ENCODE results near the gene MED16. TPM values are rescaled to one million over a fixed set of nuclear protein-coding genes. Genes with fewer than 3 reads are reported as not detected.

The MED16 gene
- total and polyA plus RNA-seq, 2 of the 13 experiments (the other 11 are each of a cell fraction or from before 2014, with no cell fraction given), result 13.3 to 14.8 TPM

GRCh38 chr19:926589-927350 is 33.8 kb upstream of the MED16 start (continued):
- TF ChIP-seq, protein P1, sequence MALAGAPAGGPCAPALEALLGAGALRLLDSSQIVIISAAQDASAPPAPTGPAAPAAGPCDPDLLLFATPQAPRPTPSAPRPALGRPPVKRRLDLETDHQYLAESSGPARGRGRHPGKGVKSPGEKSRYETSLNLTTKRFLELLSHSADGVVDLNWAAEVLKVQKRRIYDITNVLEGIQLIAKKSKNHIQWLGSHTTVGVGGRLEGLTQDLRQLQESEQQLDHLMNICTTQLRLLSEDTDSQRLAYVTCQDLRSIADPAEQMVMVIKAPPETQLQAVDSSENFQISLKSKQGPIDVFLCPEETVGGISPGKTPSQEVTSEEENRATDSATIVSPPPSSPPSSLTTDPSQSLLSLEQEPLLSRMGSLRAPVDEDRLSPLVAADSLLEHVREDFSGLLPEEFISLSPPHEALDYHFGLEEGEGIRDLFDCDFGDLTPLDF (CRISPR knock-in tag; IDR thresholded peaks at IDR 0.05), result no peak
- peak; percentile 25; the same call in 1 of the 2 replicates for TF ChIP-seq BCL6 (CRISPR knock-in tag; IDR thresholded peaks at IDR 0.05)
- no peak for TF ChIP-seq KLF13 (CRISPR knock-in tag; IDR thresholded peaks at IDR 0.05)
- TF ChIP-seq ZNF232 (CRISPR knock-in tag; IDR thresholded peaks at IDR 0.05; ENCODE audit: borderline replicate concordance), result no peak
- no peak for TF ChIP-seq MTA3 (CRISPR knock-in tag; IDR thresholded peaks at IDR 0.05)
- TF ChIP-seq MAFF (IDR thresholded peaks at IDR 0.05; ENCODE audit: low read depth, low read length), result no peak
- TF ChIP-seq, protein P2, sequence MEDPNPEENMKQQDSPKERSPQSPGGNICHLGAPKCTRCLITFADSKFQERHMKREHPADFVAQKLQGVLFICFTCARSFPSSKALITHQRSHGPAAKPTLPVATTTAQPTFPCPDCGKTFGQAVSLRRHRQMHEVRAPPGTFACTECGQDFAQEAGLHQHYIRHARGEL (CRISPR knock-in tag; IDR thresholded peaks at IDR 0.05), result no peak
- TF ChIP-seq SRF (IDR thresholded peaks at IDR 0.05; ENCODE audit: low read depth, low read length), result no peak
- TF ChIP-seq ZNF30 (CRISPR knock-in tag; IDR thresholded peaks at IDR 0.05), result no peak
- no peak for TF ChIP-seq TERF1 (CRISPR knock-in tag; IDR thresholded peaks at IDR 0.05)
- TF ChIP-seq KMT2B (CRISPR knock-in tag; IDR thresholded peaks at IDR 0.05), result no peak
- no peak for TF ChIP-seq IRF2 (CRISPR knock-in tag; IDR thresholded peaks at IDR 0.05)
- TF ChIP-seq MXI1 (IDR thresholded peaks at IDR 0.05; ENCODE audit: borderline replicate concordance, low read depth, low read length), result no peak
- TF ChIP-seq HNRNPUL1 (IDR thresholded peaks at IDR 0.05; ENCODE audit: low read depth, low read length), result no peak
- TF ChIP-seq ZNF180 (CRISPR knock-in tag; IDR thresholded peaks at IDR 0.05; ENCODE audit: borderline replicate concordance, low read depth), result no peak
- no peak for TF ChIP-seq ZNF251 (CRISPR knock-in tag; IDR thresholded peaks at IDR 0.05)
- TF ChIP-seq RXRB (CRISPR knock-in tag; IDR thresholded peaks at IDR 0.05; ENCODE audit: borderline replicate concordance), result peak; percentile 48; the same call in 1 of the 2 replicates
- TF ChIP-seq, protein P3, sequence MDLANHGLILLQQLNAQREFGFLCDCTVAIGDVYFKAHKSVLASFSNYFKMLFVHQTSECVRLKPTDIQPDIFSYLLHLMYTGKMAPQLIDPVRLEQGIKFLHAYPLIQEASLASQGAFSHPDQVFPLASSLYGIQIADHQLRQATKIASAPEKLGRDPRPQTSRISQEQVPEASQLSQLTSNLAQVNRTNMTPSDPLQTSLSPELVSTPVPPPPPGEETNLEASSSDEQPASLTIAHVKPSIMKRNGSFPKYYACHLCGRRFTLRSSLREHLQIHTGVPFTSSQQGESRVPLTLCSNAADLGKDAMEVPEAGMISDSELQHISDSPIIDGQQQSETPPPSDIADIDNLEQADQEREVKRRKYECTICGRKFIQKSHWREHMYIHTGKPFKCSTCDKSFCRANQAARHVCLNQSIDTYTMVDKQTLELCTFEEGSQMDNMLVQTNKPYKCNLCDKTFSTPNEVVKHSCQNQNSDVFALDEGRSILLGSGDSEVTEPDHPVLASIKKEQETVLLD (CRISPR knock-in tag; IDR thresholded peaks at IDR 0.05; ENCODE audit: low read depth), result no peak
- no peak for TF ChIP-seq SRSF9 (IDR thresholded peaks at IDR 0.05; ENCODE audit: borderline replicate concordance, insufficient read depth, low read depth, low read length, poor library complexity, severe bottlenecking)
- no peak for TF ChIP-seq EED (CRISPR knock-in tag; IDR thresholded peaks at IDR 0.05)
- TF ChIP-seq ZNF337 (CRISPR knock-in tag; IDR thresholded peaks at IDR 0.05; ENCODE audit: borderline replicate concordance, low read depth), result no peak
- TF ChIP-seq RAD21 (CRISPR knock-in tag; IDR thresholded peaks at IDR 0.05), result 0 out of 2 replicates have a peak, but pooled peaks have one; percentile 12
- TF ChIP-seq ZNF768 (CRISPR knock-in tag; IDR thresholded peaks at IDR 0.05), result no peak
- no peak for TF ChIP-seq PRDM4 (CRISPR knock-in tag; IDR thresholded peaks at IDR 0.05; ENCODE audit: borderline replicate concordance)
